Mesenchymal stem cell (in vitro differentiated cells and primary cell): ENCODE measurements around the gene POLR2H.

Experiments
- DNase-seq: peaks from one replicate; pipeline ENCODE4 v3.0.0-alpha.2; 2013
- H2AFZ ChIP-seq: one replicate; pipeline ENCODE4 v1.6.1; 2013; ENCODE audit warnings: low read depth, mild to moderate bottlenecking, control low read depth, inconsistent platforms, low read length, moderate library complexity
- H2AK5ac ChIP-seq: 2 replicates; pipeline ENCODE4 v1.6.1; 2013; ENCODE audit warnings: low read length, moderate library complexity, mild to moderate bottlenecking, inconsistent platforms; ENCODE audit not compliant: severe bottlenecking
- H2BK120ac ChIP-seq: one replicate; pipeline ENCODE4 v1.6.1; 2013; ENCODE audit warnings: low read depth, mild to moderate bottlenecking, inconsistent platforms, low read length, moderate library complexity
- H2BK12ac ChIP-seq, 2 experiments: one replicate each; pipeline ENCODE4 v1.6.1; 2013; ENCODE audit warnings: inconsistent platforms in 2 of 2, low read length in 2 of 2, mild to moderate bottlenecking in 2 of 2, moderate library complexity in 2 of 2, control low read depth in 1 of 2
- H2BK15ac ChIP-seq: one replicate; pipeline ENCODE4 v1.6.1; 2013; ENCODE audit warnings: mild to moderate bottlenecking, low read depth, inconsistent platforms; ENCODE audit not compliant: poor library complexity, severe bottlenecking
- H2BK5ac ChIP-seq: 2 replicates; pipeline ENCODE4 v1.6.1; 2013; ENCODE audit warnings: low read depth, mild to moderate bottlenecking, low read length, control low read depth, inconsistent platforms; ENCODE audit not compliant: poor library complexity, severe bottlenecking
- H3K14ac ChIP-seq, 2 experiments: one replicate each; pipeline ENCODE4 v1.6.1; 2013; ENCODE audit warnings: inconsistent platforms in 2 of 2, low read length in 2 of 2, control low read depth in 1 of 2, mild to moderate bottlenecking in 1 of 2, moderate library complexity in 1 of 2
- H3K18ac ChIP-seq, 2 experiments: one replicate each; pipeline ENCODE4 v1.6.1; 2013; ENCODE audit warnings: inconsistent platforms in 2 of 2, low read length in 2 of 2, control low read depth in 1 of 2, low read depth in 1 of 2, mild to moderate bottlenecking in 1 of 2
- H3K23ac ChIP-seq, 2 experiments: one replicate each; pipeline ENCODE4 v1.6.1; 2013; ENCODE audit warnings: inconsistent platforms in 2 of 2, low read length in 2 of 2, mild to moderate bottlenecking in 2 of 2, moderate library complexity in 2 of 2, control low read depth in 1 of 2
- H3K27ac ChIP-seq: 2 replicates; pipeline ENCODE4 v1.5.1; 2013; ENCODE audit warnings: mild to moderate bottlenecking, moderate library complexity, low read length, control low read depth, inconsistent platforms; ENCODE audit not compliant: poor library complexity, severe bottlenecking
- H3K27me3 ChIP-seq, 2 experiments: 2 replicates each; pipeline versions ENCODE4 v1.6.1 to v1.7.0; 2013; ENCODE audit warnings: low read length in 2 of 2, mild to moderate bottlenecking in 2 of 2, moderate library complexity in 2 of 2, control low read depth in 1 of 2, inconsistent platforms in 1 of 2; ENCODE audit not compliant: control insufficient read depth in 1 of 2, insufficient read depth in 1 of 2
- H3K36me3 ChIP-seq, 2 experiments: 2 replicates each; pipeline versions ENCODE4 v1.6.1 to v1.7.0; 2013; ENCODE audit warnings: low read length in 2 of 2, control low read depth in 1 of 2, inconsistent platforms in 1 of 2, low read depth in 1 of 2, mild to moderate bottlenecking in 1 of 2; ENCODE audit not compliant: insufficient read depth in 2 of 2, control insufficient read depth in 1 of 2
- H3K4ac ChIP-seq, 2 experiments: one replicate each; pipeline ENCODE4 v1.6.1; 2013; ENCODE audit warnings: inconsistent platforms in 2 of 2, low read length in 2 of 2, mild to moderate bottlenecking in 2 of 2, moderate library complexity in 2 of 2, control low read depth in 1 of 2, low read depth in 1 of 2
- H3K4me1 ChIP-seq: 2 replicates; pipeline ENCODE4 v1.6.1; 2013; ENCODE audit warnings: low read depth, low read length, control low read depth; ENCODE audit not compliant: control insufficient read depth, insufficient read depth
- H3K4me2 ChIP-seq: 2 replicates; pipeline ENCODE4 v1.6.1; 2013; ENCODE audit warnings: low read length, mild to moderate bottlenecking, inconsistent platforms; ENCODE audit not compliant: poor library complexity, severe bottlenecking
- H3K4me3 ChIP-seq, 2 experiments: 2 replicates each; pipeline versions ENCODE4 v1.5.1 to v1.7.0; 2013; ENCODE audit warnings: low read length in 2 of 2, mild to moderate bottlenecking in 2 of 2, control low read depth in 1 of 2, low read depth in 1 of 2; ENCODE audit not compliant: insufficient read depth in 1 of 2
- H3K79me1 ChIP-seq: replicated peaks from 2 replicates; pipeline ENCODE4 v1.6.1; 2013; ENCODE audit warnings: mild to moderate bottlenecking, control low read depth, low read length, inconsistent platforms; ENCODE audit not compliant: poor library complexity, severe bottlenecking
- H3K9ac ChIP-seq: 2 replicates; pipeline ENCODE4 v1.7.0; 2013; ENCODE audit warnings: mild to moderate bottlenecking, low read length, moderate library complexity
- H3K9me3 ChIP-seq: 2 replicates; pipeline ENCODE4 v1.7.0; 2013; ENCODE audit warnings: mild to moderate bottlenecking, low read length; ENCODE audit not compliant: control insufficient read depth
- H4K8ac ChIP-seq: one replicate; pipeline ENCODE4 v1.6.1; 2013; ENCODE audit warnings: inconsistent platforms, mild to moderate bottlenecking, low read length, moderate library complexity
- H4K91ac ChIP-seq: one replicate; pipeline ENCODE4 v1.6.1; 2013; ENCODE audit warnings: mild to moderate bottlenecking, low read length, inconsistent platforms
- WGBS: methylation state at CpG from one replicate; pipeline ENCODE4 v1.1.7; 2013; ENCODE audit warnings: mixed read lengths; 5-methylcytosine and 5-hydroxymethylcytosine counted together
- small RNA-seq: library from polyadenylated mRNA; stranded (forward); fragments of <200 nt; extraction: miRNeasy Mini kit (QIAGEN cat#:217004); gene quantifications from one replicate; pipeline ENCODE3, GENCODE V24; 2013; ENCODE audit warnings: low read depth

The POLR2H gene

GRCh38 chr3:184417619-184418327, 56.3 kb downstream of the POLR2H start:
- Histone ChIP-seq H2BK5ac (no peak overlapping the region), H4K91ac (no peak overlapping the region), H3K23ac (no peak overlapping the region), H3K36me3 (no peaks in the 10 kb centered on the region), H3K4ac (no peak overlapping the region), H3K27ac (no peak overlapping the region), H3K4me3 (no peak overlapping the region), H3K79me1 (no peaks in the 10 kb centered on the region), H3K18ac (no peak overlapping the region), H3K27me3 (peaks cover 0 to 3% of the 10 kb centered on the region in 2 experiments), H3K9me3 (peaks cover 1% of the 10 kb centered on the region), H2BK120ac (no peak overlapping the region), H2AK5ac (no peak overlapping the region), H2AFZ (no peak overlapping the region), H3K14ac (no peak overlapping the region), H3K4me1 (peaks cover 4% of the 10 kb centered on the region), H4K8ac (no peak overlapping the region), H3K4me2 (no peak overlapping the region), H2BK15ac (no peak overlapping the region), H2BK12ac (no peak overlapping the region), H3K9ac (no peak overlapping the region)
- 34% methylated on average over 11 of the region's 14 CpGs for WGBS
- DNase-seq: peak; percentile 54

Small RNAs within 50 kb of the gene (small RNA-seq; reads per million reads assigned to genes)
- gene SNORD66: 1,760 reads per million, percentile 98 among the genes with 10 or more reads in this experiment
